Ectodermal cell (in vitro differentiated cells): ENCODE data around the gene SLX9.
"Not testable (repeated sequence)": the region's sequence is repeated elsewhere in the genome, so short reads cannot be mapped to it uniquely, and the experiment has no call there.

ENCODE experiments used
- H3K27ac ChIP-seq: 2 replicates; pipeline ENCODE4 v1.7.0; 2013; ENCODE audit warnings: mild to moderate bottlenecking, low read depth, low read length; ENCODE audit not compliant: insufficient read depth, poor library complexity, severe bottlenecking
- H3K27me3 ChIP-seq: 2 replicates; pipeline ENCODE4 v1.7.0; 2013; ENCODE audit warnings: mild to moderate bottlenecking, low read length; ENCODE audit not compliant: insufficient read depth, control insufficient read depth, poor library complexity, severe bottlenecking
- H3K36me3 ChIP-seq: one replicate; pipeline ENCODE4 v1.7.0; 2013; ENCODE audit warnings: low read length; ENCODE audit not compliant: control insufficient read depth, insufficient read depth
- H3K4me1 ChIP-seq: one replicate; pipeline ENCODE4 v1.7.0; 2013; ENCODE audit warnings: low read length; ENCODE audit not compliant: control insufficient read depth, insufficient read depth
- H3K4me3 ChIP-seq: 2 replicates; pipeline ENCODE4 v1.7.0; 2013; ENCODE audit warnings: low read depth, low read length, control low read depth; ENCODE audit not compliant: insufficient read depth
- H3K9me3 ChIP-seq: 2 replicates; pipeline ENCODE4 v1.7.0; 2013; ENCODE audit warnings: mild to moderate bottlenecking, low read length, moderate library complexity; ENCODE audit not compliant: control insufficient read depth
- WGBS, 2 experiments: methylation state at CpG; one replicate each; pipeline ENCODE4 v1.1.7; 2013; ENCODE audit warnings: missing lambda C conversion rate in 2 of 2; 5-methylcytosine and 5-hydroxymethylcytosine counted together

The SLX9 gene

DNA sequence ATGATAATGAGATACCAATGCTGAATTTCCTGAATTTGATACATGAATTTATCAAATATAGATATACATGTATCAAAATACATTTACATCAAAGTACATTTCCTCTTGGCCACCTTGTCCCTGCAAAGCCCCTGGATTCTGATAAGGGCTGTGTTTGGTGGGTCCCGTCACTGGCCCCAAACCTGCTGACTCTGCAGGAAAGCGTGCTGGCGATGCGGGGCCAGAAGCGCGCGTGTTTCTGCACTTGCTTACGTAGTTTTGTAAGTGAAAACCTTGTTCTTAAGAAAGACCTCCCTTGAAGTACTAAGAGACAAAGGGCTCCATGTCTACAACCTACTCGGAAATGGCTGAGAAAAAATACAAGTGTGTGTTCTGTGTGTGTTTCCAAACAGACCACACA lies 30.1 kb upstream of the SLX9 start:
- H3K27ac ChIP-seq, result no peak overlapping the region
- peaks cover 12% of the 10 kb centered on the region for H3K4me1 ChIP-seq
- no peaks in the 10 kb centered on the region for H3K9me3 ChIP-seq
- no peak overlapping the region for H3K4me3 ChIP-seq
- no peaks in the 10 kb centered on the region for H3K27me3 ChIP-seq
- H3K36me3 ChIP-seq, result no peaks in the 10 kb centered on the region
- WGBS, 2 experiments, result 92 to 97% methylated on average over 9 of the region's 9 CpGs

- Histone ChIP-seq H3K27me3 (no peaks in the 10 kb centered on the region), H3K4me3 (no peak overlapping the region), H3K36me3 (no peaks in the 10 kb centered on the region), H3K9me3 (no peaks in the 10 kb centered on the region), H3K4me1 (peaks cover 12% of the 10 kb centered on the region), H3K27ac (no peak overlapping the region)
- 87 to 90% methylated on average over 27 of the region's 27 CpGs for WGBS, 2 experiments
Measured at GRCh38 chr21:44910229-44911067, 29.4 kb upstream of the SLX9 start.

GRCh38 chr21:44911068-44911383 lies 28.8 kb upstream of the SLX9 start:
- 91 to 93% methylated on average over 10 of the region's 10 CpGs for WGBS, 2 experiments
- Histone ChIP-seq H3K9me3 (no peaks in the 10 kb centered on the region), H3K4me3 (no peak overlapping the region), H3K27me3 (no peaks in the 10 kb centered on the region), H3K4me1 (peaks cover 12% of the 10 kb centered on the region), H3K27ac (no peak overlapping the region), H3K36me3 (no peaks in the 10 kb centered on the region)

GRCh38 chr21:44911384-44912157 lies 28.3 kb upstream of the SLX9 start:
- H3K27ac ChIP-seq, result no peak overlapping the region
- H3K4me3 ChIP-seq, result no peak overlapping the region
- H3K36me3 ChIP-seq, result no peaks in the 10 kb centered on the region
- 89% methylated on average over 19 of the region's 19 CpGs for WGBS, 2 experiments
- peaks cover 12% of the 10 kb centered on the region for H3K4me1 ChIP-seq
- no peaks in the 10 kb centered on the region for H3K27me3 ChIP-seq
- H3K9me3 ChIP-seq, result no peaks in the 10 kb centered on the region

DNA sequence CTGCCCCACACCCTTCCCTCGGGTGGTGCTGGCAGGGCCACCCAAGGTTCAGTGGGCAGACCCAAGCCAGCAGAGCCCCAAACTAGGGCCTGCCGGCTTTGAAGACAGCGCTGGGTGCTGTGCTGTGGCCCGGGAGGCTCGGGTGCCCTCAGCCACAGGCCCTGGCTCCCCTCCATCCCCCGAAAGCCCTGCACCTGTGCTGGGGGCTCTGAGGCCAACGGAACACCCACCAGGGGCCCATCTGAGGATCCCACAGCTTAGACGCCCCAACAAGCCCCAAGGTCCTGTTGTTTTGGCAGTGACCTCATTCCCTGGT lies 27.7 kb upstream of the SLX9 start:
- Histone ChIP-seq H3K27ac (no peak overlapping the region), H3K27me3 (no peaks in the 10 kb centered on the region), H3K4me3 (no peak overlapping the region), H3K9me3 (no peaks in the 10 kb centered on the region), H3K4me1 (peaks cover 7% of the 10 kb centered on the region), H3K36me3 (no peaks in the 10 kb centered on the region)
- 86 to 88% methylated on average over 8 of the region's 8 CpGs for WGBS, 2 experiments

GRCh38 chr21:44912506-44913412 lies 27.1 kb upstream of the SLX9 start:
- H3K9me3 ChIP-seq, H3K4me3 ChIP-seq, H3K36me3 ChIP-seq, H3K27me3 ChIP-seq, H3K27ac ChIP-seq, H3K4me1 ChIP-seq: not testable (repeated sequence)
- 87 to 90% methylated on average over 17 of the region's 25 CpGs for WGBS, 2 experiments

- Histone ChIP-seq H3K9me3 (no peaks in the 10 kb centered on the region), H3K4me3 (no peak overlapping the region), H3K36me3 (no peaks in the 10 kb centered on the region), H3K27me3 (peaks cover 12% of the 10 kb centered on the region), H3K4me1 (no peaks in the 10 kb centered on the region), H3K27ac (no peak overlapping the region)
- 87 to 92% methylated on average over 7 of the region's 7 CpGs for WGBS, 2 experiments
Measured at GRCh38 chr21:44913425-44914175, 26.2 kb upstream of the SLX9 start.

GRCh38 chr21:44914176-44914874 lies 25.5 kb upstream of the SLX9 start:
- Histone ChIP-seq H3K27ac (no peak overlapping the region), H3K4me1 (peaks cover 3% of the 10 kb centered on the region), H3K27me3 (peaks cover 19% of the 10 kb centered on the region), H3K36me3 (no peaks in the 10 kb centered on the region), H3K4me3 (no peak overlapping the region), H3K9me3 (no peaks in the 10 kb centered on the region)
- WGBS, 2 experiments, result 86 to 92% methylated on average over 18 of the region's 18 CpGs

DNA sequence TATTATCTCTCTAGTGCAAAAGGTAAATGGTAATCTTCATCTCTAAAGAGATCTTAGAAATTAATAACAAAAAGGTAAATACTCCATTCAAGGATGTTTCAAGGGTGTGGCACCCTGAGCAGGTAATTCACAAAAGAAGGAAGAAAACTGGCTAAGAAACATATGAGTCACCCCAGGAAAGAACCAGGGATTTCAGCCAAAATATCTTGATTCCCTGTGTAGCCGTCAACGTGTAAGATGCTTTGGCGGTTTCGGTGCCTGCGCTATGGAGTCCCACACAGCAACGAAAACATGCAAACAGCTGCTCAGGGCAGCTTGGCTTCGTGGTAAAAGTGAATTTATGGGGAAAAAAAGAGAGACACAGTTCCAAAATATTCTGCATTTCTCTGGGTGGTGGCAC lies 22.9 kb upstream of the SLX9 start:
- 87 to 89% methylated on average over 7 of the region's 7 CpGs for WGBS, 2 experiments
- H3K27me3 ChIP-seq, result peaks cover 41% of the 10 kb centered on the region
- H3K36me3 ChIP-seq, result no peaks in the 10 kb centered on the region
- H3K4me3 ChIP-seq, result no peak overlapping the region
- no peaks in the 10 kb centered on the region for H3K9me3 ChIP-seq
- H3K27ac ChIP-seq, result no peak overlapping the region
- H3K4me1 ChIP-seq, result peaks cover 4% of the 10 kb centered on the region
